Ectodermal cell (in vitro differentiated cells): ENCODE results near the gene PGAP6.
"Not testable (repeated sequence)": the region's sequence is repeated elsewhere in the genome, so short reads cannot be mapped to it uniquely, and the experiment has no call there.

Experiments
- H3K27ac ChIP-seq: 2 replicates; pipeline ENCODE4 v1.7.0; 2013; ENCODE audit warnings: mild to moderate bottlenecking, low read depth, low read length; ENCODE audit not compliant: insufficient read depth, poor library complexity, severe bottlenecking
- H3K27me3 ChIP-seq: 2 replicates; pipeline ENCODE4 v1.7.0; 2013; ENCODE audit warnings: mild to moderate bottlenecking, low read length; ENCODE audit not compliant: insufficient read depth, control insufficient read depth, poor library complexity, severe bottlenecking
- H3K36me3 ChIP-seq: one replicate; pipeline ENCODE4 v1.7.0; 2013; ENCODE audit warnings: low read length; ENCODE audit not compliant: control insufficient read depth, insufficient read depth
- H3K4me1 ChIP-seq: one replicate; pipeline ENCODE4 v1.7.0; 2013; ENCODE audit warnings: low read length; ENCODE audit not compliant: control insufficient read depth, insufficient read depth
- H3K4me3 ChIP-seq: 2 replicates; pipeline ENCODE4 v1.7.0; 2013; ENCODE audit warnings: low read depth, low read length, control low read depth; ENCODE audit not compliant: insufficient read depth
- H3K9me3 ChIP-seq: 2 replicates; pipeline ENCODE4 v1.7.0; 2013; ENCODE audit warnings: mild to moderate bottlenecking, low read length, moderate library complexity; ENCODE audit not compliant: control insufficient read depth
- WGBS, 2 experiments: methylation state at CpG; one replicate each; pipeline ENCODE4 v1.1.7; 2013; ENCODE audit warnings: missing lambda C conversion rate in 2 of 2; 5-methylcytosine and 5-hydroxymethylcytosine counted together

The PGAP6 gene

GRCh38 chr16:424033-424622, 42.4 kb upstream of the PGAP6 start:
- H3K9me3 ChIP-seq, result no peaks in the 10 kb centered on the region
- H3K36me3 ChIP-seq, result no peaks in the 10 kb centered on the region
- H3K27ac ChIP-seq, result no peak overlapping the region
- peak overlapping the region; percentile 84 for H3K4me3 ChIP-seq
- H3K27me3 ChIP-seq, result peaks cover 39% of the 10 kb centered on the region
- peaks cover 16% of the 10 kb centered on the region for H3K4me1 ChIP-seq
- 59% methylated on average over 20 of the region's 20 CpGs for WGBS, 2 experiments

- H3K27ac ChIP-seq, H3K9me3 ChIP-seq, H3K36me3 ChIP-seq, H3K4me3 ChIP-seq: not testable (repeated sequence)
- WGBS, 2 experiments, result 90 to 94% methylated on average over 13 of the region's 13 CpGs
- H3K4me1 ChIP-seq, result peaks cover 12% of the 10 kb centered on the region
- peaks cover 39% of the 10 kb centered on the region for H3K27me3 ChIP-seq
These were observed 40.4 kb upstream of the PGAP6 start for GRCh38 chr16:422179-422578.

GRCh38 chr16:415170-415498, 33.4 kb upstream of the PGAP6 start:
- not testable (repeated sequence) for H3K4me1 ChIP-seq, H3K9me3 ChIP-seq, H3K27me3 ChIP-seq, H3K27ac ChIP-seq, H3K4me3 ChIP-seq, H3K36me3 ChIP-seq
- 97 to 99% methylated on average over 3 of the region's 3 CpGs for WGBS, 2 experiments

- no peak overlapping the region for H3K4me3 ChIP-seq
- H3K9me3 ChIP-seq, result no peaks in the 10 kb centered on the region
- H3K27ac ChIP-seq, result no peak overlapping the region
- H3K36me3 ChIP-seq, result no peaks in the 10 kb centered on the region
- H3K4me1 ChIP-seq, result no peaks in the 10 kb centered on the region
- 92 to 93% methylated on average over 21 of the region's 21 CpGs for WGBS, 2 experiments
- no peaks in the 10 kb centered on the region for H3K27me3 ChIP-seq
These were observed 32.8 kb upstream of the PGAP6 start for GRCh38 chr16:414395-415169.

GRCh38 chr16:411576-412265, 29.9 kb upstream of the PGAP6 start:
- H3K9me3 ChIP-seq, result no peaks in the 10 kb centered on the region
- 96 to 97% methylated on average over 26 of the region's 26 CpGs for WGBS, 2 experiments
- H3K4me3 ChIP-seq, result no peak overlapping the region
- no peaks in the 10 kb centered on the region for H3K36me3 ChIP-seq
- H3K27me3 ChIP-seq, result no peaks in the 10 kb centered on the region
- H3K27ac ChIP-seq, result no peak overlapping the region
- no peaks in the 10 kb centered on the region for H3K4me1 ChIP-seq

- H3K27me3 ChIP-seq, result no peaks in the 10 kb centered on the region
- 95% methylated on average over 36 of the region's 36 CpGs for WGBS, 2 experiments
- H3K9me3 ChIP-seq, result no peaks in the 10 kb centered on the region
- no peak overlapping the region for H3K27ac ChIP-seq
- H3K36me3 ChIP-seq, result no peaks in the 10 kb centered on the region
- no peaks in the 10 kb centered on the region for H3K4me1 ChIP-seq
- no peak overlapping the region for H3K4me3 ChIP-seq
These were observed 28.9 kb upstream of the PGAP6 start for GRCh38 chr16:410516-411178.

- WGBS, 2 experiments, result 89 to 92% methylated on average over 16 of the region's 16 CpGs
These were observed 25.5 kb upstream of the PGAP6 start for GRCh38 chr16:407253-407652.

GRCh38 chr16:405548-406506, 24.0 kb upstream of the PGAP6 start:
- H3K9me3 ChIP-seq, result no peaks in the 10 kb centered on the region
- no peaks in the 10 kb centered on the region for H3K36me3 ChIP-seq
- no peak overlapping the region for H3K27ac ChIP-seq
- H3K4me1 ChIP-seq, result no peaks in the 10 kb centered on the region
- H3K4me3 ChIP-seq, result no peak overlapping the region
- 94 to 95% methylated on average over 27 of the region's 27 CpGs for WGBS, 2 experiments
- no peaks in the 10 kb centered on the region for H3K27me3 ChIP-seq

More at GRCh38 chr16:407253-407652, 25.5 kb upstream of the PGAP6 start:
- Histone ChIP-seq H3K4me1 (no peaks in the 10 kb centered on the region), H3K27ac (no peak overlapping the region), H3K27me3 (no peaks in the 10 kb centered on the region), H3K4me3 (no peak overlapping the region), H3K9me3 (no peaks in the 10 kb centered on the region), H3K36me3 (no peaks in the 10 kb centered on the region)

GRCh38 chr16:404971-405486, 23.3 kb upstream of the PGAP6 start:
- H3K4me1 ChIP-seq, result no peaks in the 10 kb centered on the region
- no peaks in the 10 kb centered on the region for H3K27me3 ChIP-seq
- H3K27ac ChIP-seq, result no peak overlapping the region
- H3K36me3 ChIP-seq, result no peaks in the 10 kb centered on the region
- H3K9me3 ChIP-seq, result no peaks in the 10 kb centered on the region
- WGBS, 2 experiments, result 93 to 96% methylated on average over 12 of the region's 12 CpGs
- H3K4me3 ChIP-seq, result no peak overlapping the region
